HEK293 (cell line): ENCODE data around the gene NUP160.

Source experiments
- CTCF ChIA-PET: fragments of 350-600 bp; formaldehyde crosslinking; extraction: SDS; loops from one replicate; lab custom pipeline; 2021; ENCODE audit warnings: antibody characterized with exemption; lab: Yijun Ruan, JAX
- POLR2A ChIA-PET: fragments of 300-600 bp; formaldehyde crosslinking; extraction: SDS; loops from one replicate; lab custom pipeline; 2020; ENCODE audit warnings: antibody characterized with exemption, inconsistent platforms; lab: Yijun Ruan, JAX
- H3K27ac ChIP-seq: fragments of 200-500 bp; sonication (Bioruptor generic); 2 replicates; pipeline ENCODE4 v1.5.1; 2014; ENCODE audit warnings: low read depth, low read length, control low read depth, inconsistent platforms; ENCODE audit errors: extremely low read depth
- H3K36me3 ChIP-seq, 2 experiments: fragments of 200-500 bp in 1 of 2; sonication (Bioruptor generic) in 1 of 2; 1 replicate in 1 of 2; 2 replicates in 1 of 2; pipeline ENCODE4 v1.5.1; 2014 to 2017; ENCODE audit warnings: inconsistent platforms in 2 of 2, low read length in 2 of 2; ENCODE audit not compliant: control insufficient read depth in 2 of 2, insufficient read depth in 1 of 2
- H3K4me1 ChIP-seq: fragments of 200-500 bp; sonication (Bioruptor generic); 2 replicates; pipeline ENCODE4 v1.5.1; 2014; ENCODE audit warnings: mild to moderate bottlenecking, low read length, inconsistent platforms; ENCODE audit not compliant: control insufficient read depth, insufficient read depth
- H3K4me3 ChIP-seq: 2 replicates; pipeline ENCODE4 v1.5.1; 2011; ENCODE audit warnings: low read depth, mild to moderate bottlenecking, control low read depth, low read length, moderate library complexity
- H3K9me3 ChIP-seq: fragments of 200-500 bp; sonication (Bioruptor generic); 2 replicates; pipeline ENCODE4 v1.5.1; 2014; ENCODE audit warnings: low read depth, low read length, inconsistent platforms; ENCODE audit not compliant: control insufficient read depth, insufficient read depth
- SALL2 ChIP-seq: fragments of 450-650 bp; formaldehyde crosslinking; IDR thresholded peaks from 2 replicates; pipeline ENCODE4 v1.5.0; 2017; ENCODE audit warnings: missing biosample characterization, mild to moderate bottlenecking, missing genetic modification characterization, borderline replicate concordance
- ZBTB20 ChIP-seq: fragments of 450-650 bp; formaldehyde crosslinking; IDR thresholded peaks from 2 replicates; pipeline ENCODE4 v1.5.1; 2016; ENCODE audit warnings: missing biosample characterization, missing genetic modification characterization
- ZBTB21 ChIP-seq: fragments of 450-650 bp; formaldehyde crosslinking; IDR thresholded peaks from 2 replicates; pipeline ENCODE4 v1.5.1; 2017; ENCODE audit warnings: missing biosample characterization, missing genetic modification characterization
- ZBTB48 ChIP-seq: fragments of 450-650 bp; formaldehyde crosslinking; IDR thresholded peaks from 2 replicates; pipeline ENCODE4 v1.5.1; 2016; ENCODE audit warnings: missing biosample characterization, missing genetic modification characterization
- ZFP37 ChIP-seq: fragments of 450-650 bp; formaldehyde crosslinking; IDR thresholded peaks from 2 replicates; pipeline ENCODE4 v1.5.1; 2016; ENCODE audit warnings: missing biosample characterization, missing genetic modification characterization
- ZNF16 ChIP-seq: fragments of 450-650 bp; formaldehyde crosslinking; IDR thresholded peaks from 2 replicates; pipeline ENCODE4 v1.5.1; 2016; ENCODE audit warnings: low read depth, missing biosample characterization, missing genetic modification characterization
- ZNF169 ChIP-seq: fragments of 450-650 bp; formaldehyde crosslinking; IDR thresholded peaks from 2 replicates; pipeline ENCODE4 v1.5.1; 2016; ENCODE audit warnings: missing biosample characterization, missing genetic modification characterization
- ZNF335 ChIP-seq: fragments of 450-650 bp; formaldehyde crosslinking; conservative IDR thresholded peaks from 2 replicates; pipeline ENCODE4 v1.5.1; 2016; ENCODE audit warnings: missing biosample characterization, missing genetic modification characterization
- ZNF404 ChIP-seq: fragments of 450-650 bp; formaldehyde crosslinking; IDR thresholded peaks from 2 replicates; pipeline ENCODE4 v1.5.1; 2017; ENCODE audit warnings: missing biosample characterization, missing genetic modification characterization
- ZNF416 ChIP-seq: fragments of 450-650 bp; formaldehyde crosslinking; IDR thresholded peaks from 2 replicates; pipeline ENCODE4 v1.5.1; 2016; ENCODE audit warnings: missing biosample characterization, missing genetic modification characterization
- ZNF423 ChIP-seq: fragments of 450-650 bp; formaldehyde crosslinking; IDR thresholded peaks from 2 replicates; pipeline ENCODE4 v1.5.1; 2016; ENCODE audit warnings: missing biosample characterization, missing genetic modification characterization
- ZNF433 ChIP-seq: fragments of 450-650 bp; formaldehyde crosslinking; IDR thresholded peaks from 2 replicates; pipeline ENCODE4 v1.5.1; 2016; ENCODE audit warnings: missing biosample characterization, missing genetic modification characterization, low read depth
- ZNF510 ChIP-seq: fragments of 450-650 bp; formaldehyde crosslinking; IDR thresholded peaks from 2 replicates; pipeline ENCODE4 v1.5.1; 2018; ENCODE audit warnings: mild to moderate bottlenecking, missing genetic modification characterization, missing biosample characterization; ENCODE audit not compliant: insufficient replicate concordance
- ZNF530 ChIP-seq: fragments of 450-650 bp; formaldehyde crosslinking; IDR thresholded peaks from 2 replicates; pipeline ENCODE4 v1.5.1; 2016; ENCODE audit warnings: low read depth, missing biosample characterization, missing genetic modification characterization
- ZNF585B ChIP-seq: fragments of 450-650 bp; formaldehyde crosslinking; IDR thresholded peaks from 2 replicates; pipeline ENCODE4 v1.5.1; 2016; ENCODE audit warnings: missing biosample characterization, missing genetic modification characterization
- ZNF670 ChIP-seq: fragments of 450-650 bp; formaldehyde crosslinking; IDR thresholded peaks from 2 replicates; pipeline ENCODE4 v1.5.1; 2016; ENCODE audit warnings: missing biosample characterization, missing genetic modification characterization, low read depth
- ZNF792 ChIP-seq: fragments of 450-650 bp; formaldehyde crosslinking; IDR thresholded peaks from 2 replicates; pipeline ENCODE4 v1.5.1; 2016; ENCODE audit warnings: missing biosample characterization, missing genetic modification characterization
- ZSCAN16 ChIP-seq: fragments of 450-650 bp; formaldehyde crosslinking; IDR thresholded peaks from 2 replicates; pipeline ENCODE4 v1.5.1; 2016; ENCODE audit warnings: missing biosample characterization, missing genetic modification characterization
- ZSCAN23 ChIP-seq: fragments of 450-650 bp; formaldehyde crosslinking; IDR thresholded peaks from 2 replicates; pipeline ENCODE4 v1.5.1; 2016; ENCODE audit warnings: missing biosample characterization, missing genetic modification characterization
- ZXDB ChIP-seq: fragments of 450-650 bp; formaldehyde crosslinking; IDR thresholded peaks from 2 replicates; pipeline ENCODE4 v1.5.1; 2016; ENCODE audit warnings: missing biosample characterization, missing genetic modification characterization
- TF ChIP-seq, protein P1 (sequence below): fragments of 450-650 bp; formaldehyde crosslinking; IDR thresholded peaks from 2 replicates; pipeline ENCODE4 v1.5.1; 2016; ENCODE audit warnings: missing biosample characterization, missing genetic modification characterization
- TF ChIP-seq, protein P2 (sequence below): fragments of 450-650 bp; formaldehyde crosslinking; IDR thresholded peaks from 2 replicates; pipeline ENCODE4 v1.5.1; 2017; ENCODE audit warnings: missing biosample characterization, missing genetic modification characterization
- TF ChIP-seq, protein P3 (sequence below): fragments of 450-650 bp; formaldehyde crosslinking; IDR thresholded peaks from 2 replicates; pipeline ENCODE4 v1.5.1; 2017; ENCODE audit warnings: missing biosample characterization, missing genetic modification characterization
- TF ChIP-seq, protein P4 (sequence below): fragments of 450-650 bp; formaldehyde crosslinking; IDR thresholded peaks from 2 replicates; pipeline ENCODE4 v1.5.1; 2017; ENCODE audit warnings: missing biosample characterization, mild to moderate bottlenecking, missing genetic modification characterization, moderate library complexity
- TF ChIP-seq, protein P5 (sequence below): fragments of 450-650 bp; formaldehyde crosslinking; IDR thresholded peaks from 2 replicates; pipeline ENCODE4 v1.5.1; 2016; ENCODE audit warnings: missing biosample characterization, missing genetic modification characterization

Gene NUP160

DNA sequence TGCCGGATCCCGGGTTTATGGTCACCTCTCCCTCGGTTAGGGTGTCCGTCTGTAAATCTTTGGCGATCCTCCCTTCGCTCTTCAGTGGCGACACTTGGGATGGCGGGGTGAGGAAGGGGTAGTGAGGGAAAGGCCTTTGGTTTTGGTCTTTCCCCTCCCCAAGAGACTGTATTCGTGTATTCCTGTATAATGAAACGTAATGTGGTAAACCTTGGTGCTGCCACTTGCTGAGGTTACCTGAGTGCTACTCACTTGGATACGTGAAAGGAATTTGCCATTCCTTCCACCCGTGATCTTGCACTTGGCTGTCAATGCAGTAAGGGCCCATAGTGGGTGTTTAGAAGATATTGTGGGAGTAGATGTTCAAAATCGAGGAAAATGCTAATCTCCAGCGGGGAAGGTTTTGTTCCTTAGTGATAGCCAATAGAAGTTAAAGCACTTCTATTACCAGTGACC lies 578 bp upstream of the NUP160 start:
- Histone ChIP-seq H3K4me1 (no peaks in the 10 kb centered on the region), H3K4me3 (peak overlapping the region; percentile 100), H3K27ac (peak overlapping the region; percentile 58; the same call in 1 of the 2 replicates), H3K9me3 (no peaks in the 10 kb centered on the region)
- POLR2A ChIA-PET: interaction anchor here (1.0 to 1.5 kb wide), 3 partner anchors 14 to 284 kb away, joined by 4 read pairs; partner anchors contain the start of genes KBTBD4 and NDUFS3
- TF ChIP-seq ZSCAN23 (tag by site-specific recombination): no peak
- TF ChIP-seq, protein P1, sequence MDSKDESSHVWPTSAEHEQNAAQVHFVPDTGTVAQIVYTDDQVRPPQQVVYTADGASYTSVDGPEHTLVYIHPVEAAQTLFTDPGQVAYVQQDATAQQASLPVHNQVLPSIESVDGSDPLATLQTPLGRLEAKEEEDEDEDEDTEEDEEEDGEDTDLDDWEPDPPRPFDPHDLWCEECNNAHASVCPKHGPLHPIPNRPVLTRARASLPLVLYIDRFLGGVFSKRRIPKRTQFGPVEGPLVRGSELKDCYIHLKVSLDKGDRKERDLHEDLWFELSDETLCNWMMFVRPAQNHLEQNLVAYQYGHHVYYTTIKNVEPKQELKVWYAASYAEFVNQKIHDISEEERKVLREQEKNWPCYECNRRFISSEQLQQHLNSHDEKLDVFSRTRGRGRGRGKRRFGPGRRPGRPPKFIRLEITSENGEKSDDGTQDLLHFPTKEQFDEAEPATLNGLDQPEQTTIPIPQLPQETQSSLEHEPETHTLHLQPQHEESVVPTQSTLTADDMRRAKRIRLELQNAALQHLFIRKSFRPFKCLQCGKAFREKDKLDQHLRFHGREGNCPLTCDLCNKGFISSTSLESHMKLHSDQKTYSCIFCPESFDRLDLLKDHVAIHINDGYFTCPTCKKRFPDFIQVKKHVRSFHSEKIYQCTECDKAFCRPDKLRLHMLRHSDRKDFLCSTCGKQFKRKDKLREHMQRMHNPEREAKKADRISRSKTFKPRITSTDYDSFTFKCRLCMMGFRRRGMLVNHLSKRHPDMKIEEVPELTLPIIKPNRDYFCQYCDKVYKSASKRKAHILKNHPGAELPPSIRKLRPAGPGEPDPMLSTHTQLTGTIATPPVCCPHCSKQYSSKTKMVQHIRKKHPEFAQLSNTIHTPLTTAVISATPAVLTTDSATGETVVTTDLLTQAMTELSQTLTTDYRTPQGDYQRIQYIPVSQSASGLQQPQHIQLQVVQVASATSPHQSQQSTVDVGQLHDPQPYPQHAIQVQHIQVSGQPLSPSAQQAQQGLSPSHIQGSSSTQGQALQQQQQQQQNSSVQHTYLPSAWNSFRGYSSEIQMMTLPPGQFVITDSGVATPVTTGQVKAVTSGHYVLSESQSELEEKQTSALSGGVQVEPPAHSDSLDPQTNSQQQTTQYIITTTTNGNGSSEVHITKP: peak; percentile 84
- TF ChIP-seq SALL2 (tag by site-specific recombination): no peak
- 0 out of 2 replicates have a peak, but pooled peaks have one; percentile 6 for TF ChIP-seq ZNF335 (tag by site-specific recombination)
- TF ChIP-seq, protein P2, sequence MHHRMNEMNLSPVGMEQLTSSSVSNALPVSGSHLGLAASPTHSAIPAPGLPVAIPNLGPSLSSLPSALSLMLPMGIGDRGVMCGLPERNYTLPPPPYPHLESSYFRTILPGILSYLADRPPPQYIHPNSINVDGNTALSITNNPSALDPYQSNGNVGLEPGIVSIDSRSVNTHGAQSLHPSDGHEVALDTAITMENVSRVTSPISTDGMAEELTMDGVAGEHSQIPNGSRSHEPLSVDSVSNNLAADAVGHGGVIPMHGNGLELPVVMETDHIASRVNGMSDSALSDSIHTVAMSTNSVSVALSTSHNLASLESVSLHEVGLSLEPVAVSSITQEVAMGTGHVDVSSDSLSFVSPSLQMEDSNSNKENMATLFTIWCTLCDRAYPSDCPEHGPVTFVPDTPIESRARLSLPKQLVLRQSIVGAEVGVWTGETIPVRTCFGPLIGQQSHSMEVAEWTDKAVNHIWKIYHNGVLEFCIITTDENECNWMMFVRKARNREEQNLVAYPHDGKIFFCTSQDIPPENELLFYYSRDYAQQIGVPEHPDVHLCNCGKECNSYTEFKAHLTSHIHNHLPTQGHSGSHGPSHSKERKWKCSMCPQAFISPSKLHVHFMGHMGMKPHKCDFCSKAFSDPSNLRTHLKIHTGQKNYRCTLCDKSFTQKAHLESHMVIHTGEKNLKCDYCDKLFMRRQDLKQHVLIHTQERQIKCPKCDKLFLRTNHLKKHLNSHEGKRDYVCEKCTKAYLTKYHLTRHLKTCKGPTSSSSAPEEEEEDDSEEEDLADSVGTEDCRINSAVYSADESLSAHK (tag by site-specific recombination): 0 out of 2 replicates have a peak, but pooled peaks have one; percentile 3
- TF ChIP-seq, protein P3, sequence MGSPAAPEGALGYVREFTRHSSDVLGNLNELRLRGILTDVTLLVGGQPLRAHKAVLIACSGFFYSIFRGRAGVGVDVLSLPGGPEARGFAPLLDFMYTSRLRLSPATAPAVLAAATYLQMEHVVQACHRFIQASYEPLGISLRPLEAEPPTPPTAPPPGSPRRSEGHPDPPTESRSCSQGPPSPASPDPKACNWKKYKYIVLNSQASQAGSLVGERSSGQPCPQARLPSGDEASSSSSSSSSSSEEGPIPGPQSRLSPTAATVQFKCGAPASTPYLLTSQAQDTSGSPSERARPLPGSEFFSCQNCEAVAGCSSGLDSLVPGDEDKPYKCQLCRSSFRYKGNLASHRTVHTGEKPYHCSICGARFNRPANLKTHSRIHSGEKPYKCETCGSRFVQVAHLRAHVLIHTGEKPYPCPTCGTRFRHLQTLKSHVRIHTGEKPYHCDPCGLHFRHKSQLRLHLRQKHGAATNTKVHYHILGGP (tag by site-specific recombination): no peak
- TF ChIP-seq ZNF16 (tag by site-specific recombination): no peak
- peak; percentile 8; the same call in 1 of the 2 replicates for TF ChIP-seq ZBTB20 (tag by site-specific recombination)
- TF ChIP-seq, all 188 proteins: peak for 4
- peaks cover 7 to 32% of the 10 kb centered on the region in 2 experiments; a peak in 2 of 3 replicates for H3K36me3 ChIP-seq
- CTCF ChIA-PET: interaction anchor here (0.7 kb wide), 1 partner anchor 17 kb away, joined by 4 read pairs; no protein-coding TSS in a partner anchor

DNA sequence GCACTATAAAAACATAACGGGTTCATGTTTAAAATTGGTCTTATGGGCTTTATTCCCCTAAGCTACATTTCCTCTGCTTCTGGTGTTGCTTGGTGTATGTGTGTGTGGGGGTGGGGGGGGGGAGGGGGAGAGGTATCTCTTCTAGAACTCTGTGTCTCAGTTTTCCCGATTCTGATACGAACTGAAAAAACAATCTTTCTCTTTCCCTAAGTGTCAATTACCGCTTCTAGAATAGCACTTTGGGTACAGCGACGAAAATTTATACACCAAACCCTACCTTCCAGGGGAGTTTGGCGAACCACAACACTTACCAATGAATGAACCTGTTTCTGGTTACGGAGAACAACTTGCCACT lies 636 bp downstream of the NUP160 start:
- Histone ChIP-seq H3K4me1 (no peaks in the 10 kb centered on the region), H3K4me3 (peak overlapping the region; percentile 100), H3K27ac (peak overlapping the region; percentile 58), H3K9me3 (no peaks in the 10 kb centered on the region), H3K36me3 (peaks cover 7 to 44% of the 10 kb centered on the region in 2 experiments; a peak in 2 of 3 replicates)
- ChIA-PET POLR2A (interaction anchor here (0.5 to 1.5 kb wide), 5 partner anchors 12 to 475 kb away, joined by 3 to 4 read pairs (median 4); partner anchors contain the start of genes KBTBD4 and NDUFS3), CTCF (interaction anchor here (0.6 to 0.7 kb wide), 2 partner anchors 62 to 262 kb away, joined by 3 read pairs; no protein-coding TSS in a partner anchor)
- TF ChIP-seq ZNF792 (tag by site-specific recombination) (no peak), ZFP37 (tag by site-specific recombination) (no peak), ZNF530 (tag by site-specific recombination) (no peak), ZNF585B (tag by site-specific recombination) (no peak), ZBTB21 (tag by site-specific recombination) (no peak), ZNF423 (tag by site-specific recombination) (no peak), ZXDB (tag by site-specific recombination) (no peak), ZNF404 (tag by site-specific recombination) (no peak), ZNF670 (no peak), ZBTB48 (tag by site-specific recombination) (no peak), ZNF510 (no peak), ZSCAN16 (tag by site-specific recombination) (no peak), ZNF169 (tag by site-specific recombination) (no peak), ZNF433 (tag by site-specific recombination) (no peak), ZNF416 (no peak)
- TF ChIP-seq, protein P4, sequence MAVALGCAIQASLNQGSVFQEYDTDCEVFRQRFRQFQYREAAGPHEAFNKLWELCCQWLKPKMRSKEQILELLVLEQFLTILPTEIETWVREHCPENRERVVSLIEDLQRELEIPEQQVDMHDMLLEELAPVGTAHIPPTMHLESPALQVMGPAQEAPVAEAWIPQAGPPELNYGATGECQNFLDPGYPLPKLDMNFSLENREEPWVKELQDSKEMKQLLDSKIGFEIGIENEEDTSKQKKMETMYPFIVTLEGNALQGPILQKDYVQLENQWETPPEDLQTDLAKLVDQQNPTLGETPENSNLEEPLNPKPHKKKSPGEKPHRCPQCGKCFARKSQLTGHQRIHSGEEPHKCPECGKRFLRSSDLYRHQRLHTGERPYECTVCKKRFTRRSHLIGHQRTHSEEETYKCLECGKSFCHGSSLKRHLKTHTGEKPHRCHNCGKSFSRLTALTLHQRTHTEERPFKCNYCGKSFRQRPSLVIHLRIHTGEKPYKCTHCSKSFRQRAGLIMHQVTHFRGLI (tag by site-specific recombination): no peak
- TF ChIP-seq, protein P5, sequence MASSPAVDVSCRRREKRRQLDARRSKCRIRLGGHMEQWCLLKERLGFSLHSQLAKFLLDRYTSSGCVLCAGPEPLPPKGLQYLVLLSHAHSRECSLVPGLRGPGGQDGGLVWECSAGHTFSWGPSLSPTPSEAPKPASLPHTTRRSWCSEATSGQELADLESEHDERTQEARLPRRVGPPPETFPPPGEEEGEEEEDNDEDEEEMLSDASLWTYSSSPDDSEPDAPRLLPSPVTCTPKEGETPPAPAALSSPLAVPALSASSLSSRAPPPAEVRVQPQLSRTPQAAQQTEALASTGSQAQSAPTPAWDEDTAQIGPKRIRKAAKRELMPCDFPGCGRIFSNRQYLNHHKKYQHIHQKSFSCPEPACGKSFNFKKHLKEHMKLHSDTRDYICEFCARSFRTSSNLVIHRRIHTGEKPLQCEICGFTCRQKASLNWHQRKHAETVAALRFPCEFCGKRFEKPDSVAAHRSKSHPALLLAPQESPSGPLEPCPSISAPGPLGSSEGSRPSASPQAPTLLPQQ (tag by site-specific recombination): no peak
